ENCODE results near the gene LTBP3. TPM values are rescaled to one million over a fixed set of nuclear protein-coding genes. Genes with fewer than 3 reads are reported as not detected.

The LTBP3 gene
- total RNA-seq, 4 donors from 2014 or later, result 48.7 to 467 (median 140) TPM

DNA sequence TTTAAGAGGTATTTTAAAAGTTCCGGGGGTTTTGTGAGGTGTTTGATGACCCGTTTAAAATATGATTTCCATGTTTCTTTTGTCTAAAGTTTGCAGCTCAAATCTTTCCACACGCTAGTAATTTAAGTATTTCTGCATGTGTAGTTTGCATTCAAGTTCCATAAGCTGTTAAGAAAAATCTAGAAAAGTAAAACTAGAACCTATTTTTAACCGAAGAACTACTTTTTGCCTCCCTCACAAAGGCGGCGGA lies 59.5 kb downstream of the LTBP3 start:
- intact Hi-C loops (cut with DNase I; ENCODE audit: low total_unique reads), result loop anchor here (5.0 kb wide), 1 partner anchor 76 kb away; the partner anchor contains the start of gene NEAT1
- WGBS, 2 donors (ENCODE audit: low coverage in 1 of 2), result 0% methylated on average over 6 of the region's 6 CpGs
- Histone ChIP-seq H3K4me1 (peaks cover 34 to 35% (median 34%) of the 10 kb centered on the region in 4 donors), H3K27me3 (no peaks in the 10 kb centered on the region), H3K36me3 (peaks cover 0 to 33% (median 13%) of the 10 kb centered on the region in 4 donors), H3K4me3 (peak overlapping the region; percentile 62 to 93 (median 80)), H3K27ac (peak overlapping the region; percentile 98 to 100 (median 99)), H3K9me3 (no peaks in the 10 kb centered on the region)
- DNase-seq, result no peak
- TF ChIP-seq, protein P1, sequence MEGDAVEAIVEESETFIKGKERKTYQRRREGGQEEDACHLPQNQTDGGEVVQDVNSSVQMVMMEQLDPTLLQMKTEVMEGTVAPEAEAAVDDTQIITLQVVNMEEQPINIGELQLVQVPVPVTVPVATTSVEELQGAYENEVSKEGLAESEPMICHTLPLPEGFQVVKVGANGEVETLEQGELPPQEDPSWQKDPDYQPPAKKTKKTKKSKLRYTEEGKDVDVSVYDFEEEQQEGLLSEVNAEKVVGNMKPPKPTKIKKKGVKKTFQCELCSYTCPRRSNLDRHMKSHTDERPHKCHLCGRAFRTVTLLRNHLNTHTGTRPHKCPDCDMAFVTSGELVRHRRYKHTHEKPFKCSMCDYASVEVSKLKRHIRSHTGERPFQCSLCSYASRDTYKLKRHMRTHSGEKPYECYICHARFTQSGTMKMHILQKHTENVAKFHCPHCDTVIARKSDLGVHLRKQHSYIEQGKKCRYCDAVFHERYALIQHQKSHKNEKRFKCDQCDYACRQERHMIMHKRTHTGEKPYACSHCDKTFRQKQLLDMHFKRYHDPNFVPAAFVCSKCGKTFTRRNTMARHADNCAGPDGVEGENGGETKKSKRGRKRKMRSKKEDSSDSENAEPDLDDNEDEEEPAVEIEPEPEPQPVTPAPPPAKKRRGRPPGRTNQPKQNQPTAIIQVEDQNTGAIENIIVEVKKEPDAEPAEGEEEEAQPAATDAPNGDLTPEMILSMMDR (IDR thresholded peaks at IDR 0.05), result no peak
- TF ChIP-seq POLR2A (IDR thresholded peaks at IDR 0.05) (no peak), EP300 (IDR thresholded peaks at IDR 0.05; ENCODE audit: low read depth) (no peak), POLR2AphosphoS5 (IDR thresholded peaks at IDR 0.05) (no peak)
- in situ Hi-C loops (cut with MboI; ENCODE audit: low pct_ligation_motif_present in 1 of 4, low pct_unique_long_range_greater_than_20kb in 1 of 4, low sequenced_read_pairs in 3 of 4), result no loop called here

DNA sequence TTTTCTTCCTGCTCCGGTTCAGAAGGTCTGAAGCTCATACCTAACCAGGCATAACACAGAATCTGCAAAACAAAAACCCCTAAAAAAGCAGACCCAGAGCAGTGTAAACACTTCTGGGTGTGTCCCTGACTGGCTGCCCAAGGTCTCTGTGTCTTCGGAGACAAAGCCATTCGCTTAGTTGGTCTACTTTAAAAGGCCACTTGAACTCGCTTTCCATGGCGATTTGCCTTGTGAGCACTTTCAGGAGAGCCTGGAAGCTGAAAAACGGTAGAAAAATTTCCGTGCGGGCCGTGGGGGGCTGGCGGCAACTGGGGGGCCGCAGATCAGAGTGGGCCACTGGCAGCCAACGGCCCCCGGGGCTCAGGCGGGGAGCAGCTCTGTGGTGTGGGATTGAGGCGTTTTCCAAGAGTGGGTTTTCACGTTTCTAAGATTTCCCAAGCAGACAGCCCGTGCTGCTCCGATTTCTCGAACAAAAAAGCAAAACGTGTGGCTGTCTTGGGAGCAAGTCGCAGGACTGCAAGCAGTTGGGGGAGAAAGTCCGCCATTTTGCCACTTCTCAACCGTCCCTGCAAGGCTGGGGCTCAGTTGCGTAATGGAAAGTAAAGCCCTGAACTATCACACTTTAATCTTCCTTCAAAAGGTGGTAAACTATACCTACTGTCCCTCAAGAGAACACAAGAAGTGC lies 60.0 kb downstream of the LTBP3 start:
- in situ Hi-C loops (cut with MboI; ENCODE audit: low pct_ligation_motif_present in 1 of 4, low pct_unique_long_range_greater_than_20kb in 1 of 4, low sequenced_read_pairs in 3 of 4) (no loop called here), intact Hi-C loops (cut with DNase I; ENCODE audit: low total_unique reads) (loop anchor here (5.0 kb wide), 1 partner anchor 76 kb away; the partner anchor contains the start of gene NEAT1)
- Histone ChIP-seq H3K4me1 (peaks cover 38 to 40% (median 39%) of the 10 kb centered on the region in 4 donors), H3K36me3 (peaks cover 0 to 28% (median 11%) of the 10 kb centered on the region in 4 donors), H3K4me3 (peak overlapping the region; percentile 62 to 93 (median 80)), H3K9me3 (no peaks in the 10 kb centered on the region), H3K27me3 (no peaks in the 10 kb centered on the region), H3K27ac (peak overlapping the region; percentile 98 to 100 (median 99))
- 0% methylated on average over 7 to 24 of the region's 24 CpGs for WGBS, 2 donors (ENCODE audit: low coverage in 1 of 2)
- TF ChIP-seq, protein P1 (IDR thresholded peaks at IDR 0.05), result no peak
- TF ChIP-seq EP300 (IDR thresholded peaks at IDR 0.05; ENCODE audit: low read depth) (no peak), POLR2A (IDR thresholded peaks at IDR 0.05) (no peak), POLR2AphosphoS5 (IDR thresholded peaks at IDR 0.05) (no peak)
- DNase-seq, result peak; percentile 64

DNA sequence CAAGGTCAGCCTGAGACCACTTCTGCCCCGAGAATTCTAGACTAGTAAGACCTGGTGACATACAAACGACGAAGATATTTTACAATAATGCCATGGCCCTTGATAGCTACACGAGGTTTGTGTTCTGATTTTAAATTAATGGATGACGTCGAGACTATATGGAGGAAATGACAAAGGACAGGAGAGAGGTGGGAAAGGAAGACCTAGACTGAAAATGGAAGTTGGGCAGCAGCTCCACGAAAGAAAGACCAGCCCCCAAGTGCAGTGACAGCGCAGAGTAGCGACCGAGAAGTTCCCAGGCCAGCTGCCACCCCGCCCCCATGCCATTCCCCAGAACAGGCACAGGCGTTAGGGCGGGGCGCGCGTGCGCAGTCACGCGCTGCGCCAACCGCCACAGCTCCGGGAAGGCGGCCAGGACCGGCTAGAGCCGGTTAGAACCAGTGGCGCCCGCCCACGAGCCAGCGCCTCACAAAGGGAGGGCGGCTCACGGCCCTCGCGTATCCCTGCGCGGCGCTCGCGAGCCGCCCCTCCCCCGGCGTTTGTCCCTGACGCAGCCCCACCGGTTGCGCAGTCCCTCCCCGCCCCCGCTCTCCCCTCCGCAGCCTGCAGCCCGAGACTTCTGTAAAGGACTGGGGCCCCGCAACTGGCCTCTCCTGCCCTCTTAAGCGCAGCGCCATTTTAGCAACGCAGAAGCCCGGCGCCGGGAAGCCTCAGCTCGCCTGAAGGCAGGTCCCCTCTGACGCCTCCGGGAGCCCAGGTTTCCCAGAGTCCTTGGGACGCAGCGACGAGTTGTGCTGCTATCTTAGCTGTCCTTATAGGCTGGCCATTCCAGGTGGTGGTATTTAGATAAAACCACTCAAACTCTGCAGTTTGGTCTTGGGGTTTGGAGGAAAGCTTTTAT lies 60.8 kb downstream of the LTBP3 start:
- Histone ChIP-seq H3K36me3 (peaks cover 0 to 21% (median 7%) of the 10 kb centered on the region in 4 donors), H3K27ac (peak overlapping the region; percentile 98 to 100 (median 99)), H3K9me3 (no peaks in the 10 kb centered on the region), H3K4me3 (peak overlapping the region; percentile 62 to 93 (median 80)), H3K27me3 (no peaks in the 10 kb centered on the region), H3K4me1 (peaks cover 46 to 48% (median 47%) of the 10 kb centered on the region in 4 donors)
- in situ Hi-C loops (cut with MboI; ENCODE audit: low pct_ligation_motif_present in 1 of 4, low pct_unique_long_range_greater_than_20kb in 1 of 4, low sequenced_read_pairs in 3 of 4), result no loop called here
- TF ChIP-seq POLR2AphosphoS5 (IDR thresholded peaks at IDR 0.05) (peak; percentile 95 to 98 (median 98)), POLR2A (IDR thresholded peaks at IDR 0.05) (peak; percentile 93), EP300 (IDR thresholded peaks at IDR 0.05; ENCODE audit: low read depth) (peak; percentile 100)
- TF ChIP-seq, protein P1 (IDR thresholded peaks at IDR 0.05), result peak in 1 of 5 experiments; percentile 13
- DNase-seq, result peak; percentile 99
- 0 to 1% methylated on average over 2 to 38 of the region's 61 CpGs for WGBS, 2 donors (ENCODE audit: low coverage in 1 of 2)
- intact Hi-C loops (cut with DNase I; ENCODE audit: low total_unique reads), result loop anchor here (5.0 kb wide), 1 partner anchor 75 kb away; the partner anchor contains the start of gene NEAT1

All from transverse colon (tissue), 4 donors.